ENCODE measurements around the gene PXYLP1. TPM values are rescaled to one million over a fixed set of nuclear protein-coding genes. Genes with fewer than 3 reads are reported as not detected.

The PXYLP1 gene
- total RNA-seq, 1 experiment from 2014 or later = 6.2 TPM

DNA sequence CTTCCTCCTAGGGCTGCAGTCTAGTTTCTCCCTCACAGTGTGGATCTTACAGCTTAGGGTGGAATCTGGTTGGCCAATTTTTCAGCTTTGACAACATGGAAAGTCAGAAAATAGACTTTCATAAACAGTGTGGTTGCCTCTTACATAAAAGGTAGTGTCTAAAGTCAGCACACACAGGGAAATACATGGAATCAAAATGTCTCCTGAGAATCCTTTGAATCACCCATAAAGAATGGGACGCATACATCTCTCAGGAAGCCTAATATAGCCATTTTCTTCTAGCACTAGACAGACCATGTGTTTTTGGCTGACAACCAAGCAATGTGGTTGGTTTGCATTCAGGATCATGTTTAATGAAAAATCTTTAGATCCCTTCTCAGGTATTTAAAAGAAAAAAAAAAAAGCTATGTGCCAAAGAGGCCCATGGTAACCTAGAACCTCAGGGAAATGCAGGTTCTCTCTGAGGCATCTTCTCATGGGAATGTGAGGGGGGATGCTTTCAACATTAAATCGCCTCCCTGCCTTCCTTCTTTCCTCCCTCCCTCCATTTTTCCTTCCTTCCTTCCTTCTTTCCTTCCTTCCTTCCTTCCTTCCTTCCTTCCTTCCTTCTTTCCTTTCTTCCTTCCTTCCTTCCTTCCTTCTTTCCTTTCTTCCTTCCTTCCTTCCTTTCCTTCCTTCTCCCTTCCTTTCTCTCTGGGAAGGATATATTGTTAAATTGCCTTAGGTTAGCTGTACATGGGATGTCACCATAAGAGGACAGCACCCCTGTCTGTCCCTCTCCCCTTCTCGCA is 102.4 kb downstream of the PXYLP1 start:
- Histone ChIP-seq H3F3A (ENCODE audit: low read length, unreplicated experiment) (no peaks in the 10 kb centered on the region), H3K4me1 (ENCODE audit: insufficient read depth, low read length) (peaks cover 30% of the 10 kb centered on the region), H3K27me3 (ENCODE audit: low read length) (no peaks in the 10 kb centered on the region), H3K4me3 (ENCODE audit: low read length) (no peak overlapping the region), H3K9me3 (ENCODE audit: low read length) (no peaks in the 10 kb centered on the region), H3K27ac (ENCODE audit: low read length) (no peak overlapping the region), H3K9me2 (replicated peaks; ENCODE audit: low read length) (no peaks in the 10 kb centered on the region), H3K9ac (ENCODE audit: low read length) (no peak overlapping the region), H3K79me2 (ENCODE audit: low read length) (no peaks in the 10 kb centered on the region), H2AFZ (ENCODE audit: low read length) (no peak overlapping the region), H3K4me2 (ENCODE audit: low read length) (no peak overlapping the region), H4K20me1 (ENCODE audit: low read length) (no peaks in the 10 kb centered on the region), H3K36me3 (ENCODE audit: low read depth, low read length) (no peaks in the 10 kb centered on the region)
- CTCF ChIA-PET = no interaction called here
- ATAC-seq (no peak), DNase-seq (no peak)
- no TSS peak for BruUV-seq (replicated peaks)
- intact Hi-C loops (cut with micrococcal nuclease) = no loop called here
- POLR2A ChIA-PET (ENCODE audit: unreplicated experiment) = no interaction called here
- TF ChIP-seq EZH2phosphoT487 (IDR thresholded peaks at IDR 0.05; ENCODE audit: borderline replicate concordance, low read length) (no peak), EZH2 (IDR thresholded peaks at IDR 0.05; ENCODE audit: low read length, unreplicated experiment) (no peak)
- TF ChIP-seq, protein P1, sequence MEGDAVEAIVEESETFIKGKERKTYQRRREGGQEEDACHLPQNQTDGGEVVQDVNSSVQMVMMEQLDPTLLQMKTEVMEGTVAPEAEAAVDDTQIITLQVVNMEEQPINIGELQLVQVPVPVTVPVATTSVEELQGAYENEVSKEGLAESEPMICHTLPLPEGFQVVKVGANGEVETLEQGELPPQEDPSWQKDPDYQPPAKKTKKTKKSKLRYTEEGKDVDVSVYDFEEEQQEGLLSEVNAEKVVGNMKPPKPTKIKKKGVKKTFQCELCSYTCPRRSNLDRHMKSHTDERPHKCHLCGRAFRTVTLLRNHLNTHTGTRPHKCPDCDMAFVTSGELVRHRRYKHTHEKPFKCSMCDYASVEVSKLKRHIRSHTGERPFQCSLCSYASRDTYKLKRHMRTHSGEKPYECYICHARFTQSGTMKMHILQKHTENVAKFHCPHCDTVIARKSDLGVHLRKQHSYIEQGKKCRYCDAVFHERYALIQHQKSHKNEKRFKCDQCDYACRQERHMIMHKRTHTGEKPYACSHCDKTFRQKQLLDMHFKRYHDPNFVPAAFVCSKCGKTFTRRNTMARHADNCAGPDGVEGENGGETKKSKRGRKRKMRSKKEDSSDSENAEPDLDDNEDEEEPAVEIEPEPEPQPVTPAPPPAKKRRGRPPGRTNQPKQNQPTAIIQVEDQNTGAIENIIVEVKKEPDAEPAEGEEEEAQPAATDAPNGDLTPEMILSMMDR (conservative IDR thresholded peaks at IDR 0.05; ENCODE audit: low read depth, low read length) = no peak

DNA sequence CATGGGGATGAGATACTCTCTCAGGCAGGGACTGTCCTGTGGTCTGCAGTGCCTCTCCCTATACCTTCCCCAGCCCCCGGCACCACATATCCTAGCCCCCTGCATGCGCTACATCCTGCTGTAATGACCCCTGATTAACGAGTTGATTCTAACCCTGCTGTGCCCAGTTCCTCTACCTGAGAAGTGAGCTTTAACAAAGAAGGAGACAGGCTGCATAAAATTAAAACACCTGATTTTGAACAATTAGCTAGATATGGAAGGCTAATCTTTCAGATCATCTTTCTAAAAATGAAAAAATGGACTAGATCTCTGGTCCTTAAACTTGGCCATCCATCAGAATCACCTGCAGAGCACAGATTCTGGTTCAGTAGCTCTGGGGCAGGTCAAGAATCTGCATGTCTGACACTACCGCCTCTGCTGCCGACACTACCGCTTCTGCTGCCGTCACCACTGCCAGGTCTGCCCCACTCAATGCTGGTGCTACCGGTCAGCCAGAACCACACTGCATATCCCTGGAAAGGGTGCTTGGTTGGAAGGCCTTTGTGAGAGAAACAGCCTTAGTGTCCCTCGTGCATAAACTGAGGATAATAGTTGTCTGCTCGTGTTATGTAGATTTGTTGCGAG is 103.1 kb downstream of the PXYLP1 start:
- H3K9ac ChIP-seq (ENCODE audit: low read length) = no peak overlapping the region
- no peaks in the 10 kb centered on the region for H3K79me2 ChIP-seq (ENCODE audit: low read length)
- no peak overlapping the region for H2AFZ ChIP-seq (ENCODE audit: low read length)
- DNase-seq = no peak
- H3F3A ChIP-seq (ENCODE audit: low read length, unreplicated experiment) = no peaks in the 10 kb centered on the region
- no peaks in the 10 kb centered on the region for H3K9me3 ChIP-seq (ENCODE audit: low read length)
- no peak for TF ChIP-seq EZH2 (IDR thresholded peaks at IDR 0.05; ENCODE audit: low read length, unreplicated experiment)
- H3K27ac ChIP-seq (ENCODE audit: low read length) = no peak overlapping the region
- H3K4me2 ChIP-seq (ENCODE audit: low read length) = no peak overlapping the region
- no peak overlapping the region for H3K4me3 ChIP-seq (ENCODE audit: low read length)
- ATAC-seq = no peak
- intact Hi-C loops (cut with micrococcal nuclease) = no loop called here
- H3K36me3 ChIP-seq (ENCODE audit: low read depth, low read length) = no peaks in the 10 kb centered on the region
- H3K9me2 ChIP-seq (replicated peaks; ENCODE audit: low read length) = no peaks in the 10 kb centered on the region
- ChIA-PET CTCF (no interaction called here), POLR2A (ENCODE audit: unreplicated experiment) (no interaction called here)
- H4K20me1 ChIP-seq (ENCODE audit: low read length) = no peaks in the 10 kb centered on the region
- H3K27me3 ChIP-seq (ENCODE audit: low read length) = no peaks in the 10 kb centered on the region
- peaks cover 30% of the 10 kb centered on the region for H3K4me1 ChIP-seq (ENCODE audit: insufficient read depth, low read length)
- BruUV-seq (replicated peaks) = no TSS peak

DNA sequence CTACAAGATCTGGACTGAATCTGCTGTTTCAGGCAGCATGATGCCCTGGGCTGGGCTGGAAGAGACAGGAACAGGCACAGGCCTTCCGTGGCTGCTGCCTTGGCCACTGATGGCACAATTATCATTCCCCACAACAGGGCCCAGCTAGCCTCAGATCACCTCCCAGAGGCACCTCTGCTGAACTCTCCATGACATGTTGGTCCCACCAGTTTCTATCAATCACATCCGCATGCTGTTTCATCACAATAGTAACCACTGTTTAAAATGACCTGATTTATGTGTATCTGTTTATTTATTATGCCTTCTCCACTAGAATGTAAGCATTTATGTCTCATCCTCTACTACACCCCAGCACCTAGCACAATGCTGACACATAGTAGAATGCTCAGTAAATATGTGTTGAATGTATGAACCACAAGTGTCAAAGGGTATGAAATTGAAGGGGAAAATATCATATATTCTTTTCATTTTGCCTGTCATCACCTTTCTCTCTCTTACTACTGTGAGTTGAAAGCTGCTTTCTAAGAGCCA is 104.0 kb downstream of the PXYLP1 start:
- H3K4me2 ChIP-seq (ENCODE audit: low read length) = no peak overlapping the region
- H4K20me1 ChIP-seq (ENCODE audit: low read length) = no peaks in the 10 kb centered on the region
- DNase-seq = no peak
- H3K79me2 ChIP-seq (ENCODE audit: low read length) = no peaks in the 10 kb centered on the region
- H2AFZ ChIP-seq (ENCODE audit: low read length) = no peak overlapping the region
- ATAC-seq = no peak
- H3F3A ChIP-seq (ENCODE audit: low read length, unreplicated experiment) = no peaks in the 10 kb centered on the region
- no peaks in the 10 kb centered on the region for H3K27me3 ChIP-seq (ENCODE audit: low read length)
- H3K9ac ChIP-seq (ENCODE audit: low read length) = no peak overlapping the region
- H3K4me3 ChIP-seq (ENCODE audit: low read length) = no peak overlapping the region
- H3K4me1 ChIP-seq (ENCODE audit: insufficient read depth, low read length) = peaks cover 30% of the 10 kb centered on the region
- no peak overlapping the region for H3K27ac ChIP-seq (ENCODE audit: low read length)
- intact Hi-C loops (cut with micrococcal nuclease) = no loop called here
- TF ChIP-seq, protein P1 (conservative IDR thresholded peaks at IDR 0.05; ENCODE audit: low read depth, low read length) = no peak
- TF ChIP-seq EZH2 (IDR thresholded peaks at IDR 0.05; ENCODE audit: low read length, unreplicated experiment) = no peak
- no peak for TF ChIP-seq EZH2phosphoT487 (IDR thresholded peaks at IDR 0.05; ENCODE audit: borderline replicate concordance, low read length)
- no peaks in the 10 kb centered on the region for H3K9me3 ChIP-seq (ENCODE audit: low read length)
- BruUV-seq (replicated peaks) = no TSS peak
- H3K9me2 ChIP-seq (replicated peaks; ENCODE audit: low read length) = no peaks in the 10 kb centered on the region
- no peaks in the 10 kb centered on the region for H3K36me3 ChIP-seq (ENCODE audit: low read depth, low read length)
- ChIA-PET CTCF (no interaction called here), POLR2A (ENCODE audit: unreplicated experiment) (no interaction called here)
